Type B pancreatic cell (in vitro differentiated cells): Measurements from ENCODE around the gene MYO16. TPM values are rescaled to one million over a fixed set of nuclear protein-coding genes. Genes with fewer than 3 reads are reported as not detected.

Source experiments
- DNase-seq: peaks from one replicate; pipeline ENCODE4 v3.0.0; 2021; ENCODE audit warnings: mixed read lengths; ENCODE audit not compliant: unreplicated experiment; ENCODE audit errors: extremely low spot score
- H3K27ac Mint-ChIP-seq: 2 replicates; pipeline ENCODE4 v1.8.0; 2021; ENCODE audit warnings: mild to moderate bottlenecking, mixed read lengths
- H3K27me3 Mint-ChIP-seq: 2 replicates; pipeline ENCODE4 v1.8.0; 2021; ENCODE audit warnings: mixed read lengths
- H3K36me3 Mint-ChIP-seq: 2 replicates; pipeline ENCODE4 v1.8.0; 2021; ENCODE audit warnings: mixed read lengths
- H3K4me1 Mint-ChIP-seq: one replicate; pipeline ENCODE4 v1.8.0; 2021; ENCODE audit warnings: mixed read lengths; ENCODE audit not compliant: unreplicated experiment
- H3K4me3 Mint-ChIP-seq: 2 replicates; pipeline ENCODE4 v1.8.0; 2021; ENCODE audit warnings: mild to moderate bottlenecking, mixed read lengths
- H3K9me3 Mint-ChIP-seq: 2 replicates; pipeline ENCODE4 v1.8.0; 2021; ENCODE audit warnings: mixed read lengths
- CTCF ChIP-seq: fragments of 200-600 bp; sonication (generic); conservative IDR thresholded peaks from 2 replicates; pipeline ENCODE4 v1.5.0; 2021; ENCODE audit warnings: antibody characterized with exemption, mild to moderate bottlenecking
- total RNA-seq: library from RNA; stranded (reverse); gene quantifications from 2 replicates; pipeline ENCODE4 v1.2.1, GENCODE V29; 2021; ENCODE audit warnings: low replicate concordance

Gene MYO16
- total RNA-seq, 1 donor from 2014 or later = 1.5 TPM

- no peaks in the 10 kb centered on the region for H3K36me3 Mint-ChIP-seq
- H3K27me3 Mint-ChIP-seq = peaks cover 9% of the 10 kb centered on the region
- H3K27ac Mint-ChIP-seq = no peak overlapping the region
- H3K4me1 Mint-ChIP-seq = peaks cover 11% of the 10 kb centered on the region
- TF ChIP-seq CTCF = no peak
- no peak overlapping the region for H3K4me3 Mint-ChIP-seq
- DNase-seq = no peak
- H3K9me3 Mint-ChIP-seq = no peaks in the 10 kb centered on the region
These were observed 82.0 kb downstream of the MYO16 start for GRCh38 chr13:108711386-108711785.

GRCh38 chr13:108725471-108725870, 96.1 kb downstream of the MYO16 start:
- TF ChIP-seq CTCF = no peak
- no peak for DNase-seq
- Mint-ChIP-seq H3K27me3 (no peaks in the 10 kb centered on the region), H3K4me1 (peaks cover 7% of the 10 kb centered on the region), H3K36me3 (no peaks in the 10 kb centered on the region), H3K9me3 (no peaks in the 10 kb centered on the region), H3K27ac (no peak overlapping the region), H3K4me3 (no peak overlapping the region)

GRCh38 chr13:108728370-108728769, 99.0 kb downstream of the MYO16 start:
- Mint-ChIP-seq H3K9me3 (no peaks in the 10 kb centered on the region), H3K4me3 (no peak overlapping the region), H3K4me1 (peaks cover 7% of the 10 kb centered on the region), H3K27ac (no peak overlapping the region), H3K27me3 (no peaks in the 10 kb centered on the region), H3K36me3 (no peaks in the 10 kb centered on the region)
- DNase-seq = no peak
- TF ChIP-seq CTCF = peak; percentile 34

GRCh38 chr13:108733022-108733560, 103.7 kb downstream of the MYO16 start:
- Mint-ChIP-seq H3K4me1 (no peaks in the 10 kb centered on the region), H3K36me3 (no peaks in the 10 kb centered on the region), H3K4me3 (no peak overlapping the region), H3K27me3 (no peaks in the 10 kb centered on the region), H3K9me3 (peaks cover 3% of the 10 kb centered on the region), H3K27ac (no peak overlapping the region)
- DNase-seq = no peak
- TF ChIP-seq CTCF = no peak

- no peaks in the 10 kb centered on the region for H3K27me3 Mint-ChIP-seq
- no peak for TF ChIP-seq CTCF
- H3K36me3 Mint-ChIP-seq = no peaks in the 10 kb centered on the region
- H3K27ac Mint-ChIP-seq = no peak overlapping the region
- H3K4me1 Mint-ChIP-seq = no peaks in the 10 kb centered on the region
- no peak for DNase-seq
- no peak overlapping the region for H3K4me3 Mint-ChIP-seq
- H3K9me3 Mint-ChIP-seq = peaks cover 3% of the 10 kb centered on the region
These were observed 105.3 kb downstream of the MYO16 start for GRCh38 chr13:108734676-108735075.

GRCh38 chr13:108741930-108742329, 112.5 kb downstream of the MYO16 start:
- Mint-ChIP-seq H3K4me3 (no peak overlapping the region), H3K27ac (no peak overlapping the region), H3K4me1 (peaks cover 9% of the 10 kb centered on the region), H3K9me3 (no peaks in the 10 kb centered on the region), H3K27me3 (no peaks in the 10 kb centered on the region), H3K36me3 (no peaks in the 10 kb centered on the region)
- no peak for TF ChIP-seq CTCF
- DNase-seq = no peak
